ENCODE measurements around the gene CBX3. TPM values are rescaled to one million over a fixed set of nuclear protein-coding genes. Genes with fewer than 3 reads are reported as not detected.
"Not testable (repeated sequence)": the region's sequence is repeated elsewhere in the genome, so short reads cannot be mapped to it uniquely, and the experiment has no call there.

CBX3 gene
- total RNA-seq, 1 donor from 2014 or later = 201 TPM

GRCh38 chr7:26170663-26171062 is 30.9 kb upstream of the CBX3 start:
- DNase-seq = no peak

- DNase-seq = no peak
Measured at GRCh38 chr7:26171601-26172000, 29.9 kb upstream of the CBX3 start.

DNA sequence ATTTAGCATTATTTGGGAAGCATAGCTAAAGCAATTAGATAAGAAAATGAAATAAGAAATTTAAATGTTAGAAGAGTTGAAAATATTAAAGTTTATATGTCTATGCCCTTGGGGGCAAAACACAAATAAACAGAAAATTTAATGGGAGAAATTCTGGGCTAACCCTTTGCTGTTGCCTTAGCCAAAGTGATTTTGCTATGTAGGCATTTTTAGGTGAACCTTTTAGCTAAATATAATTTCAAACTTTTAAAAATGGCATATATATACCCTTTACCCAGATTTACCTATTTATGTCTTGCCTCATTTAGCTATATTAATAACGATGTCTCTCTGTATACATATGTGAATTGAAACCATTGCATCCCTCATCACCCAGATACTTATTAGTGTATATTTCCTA is 29.5 kb upstream of the CBX3 start:
- no peak for DNase-seq

DNA sequence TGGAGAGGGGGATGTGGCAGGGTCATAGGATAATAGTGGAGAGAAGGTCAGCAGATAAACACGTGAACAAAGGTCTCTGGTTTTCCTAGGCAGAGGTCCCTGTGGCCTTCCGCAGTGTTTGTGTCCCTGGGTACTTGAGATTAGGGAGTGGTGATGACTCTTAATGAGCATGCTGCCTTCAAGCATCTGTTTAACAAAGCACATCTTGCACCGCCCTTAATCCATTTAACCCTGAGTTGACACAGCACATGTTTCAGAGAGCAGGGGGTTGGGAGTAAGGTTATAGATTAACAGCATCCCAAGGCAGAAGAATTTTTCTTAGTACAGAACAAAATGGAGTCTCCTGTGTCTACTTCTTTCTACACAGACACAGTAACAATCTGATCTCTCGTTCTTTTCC is 25.6 kb upstream of the CBX3 start:
- not testable (repeated sequence) for DNase-seq

DNA sequence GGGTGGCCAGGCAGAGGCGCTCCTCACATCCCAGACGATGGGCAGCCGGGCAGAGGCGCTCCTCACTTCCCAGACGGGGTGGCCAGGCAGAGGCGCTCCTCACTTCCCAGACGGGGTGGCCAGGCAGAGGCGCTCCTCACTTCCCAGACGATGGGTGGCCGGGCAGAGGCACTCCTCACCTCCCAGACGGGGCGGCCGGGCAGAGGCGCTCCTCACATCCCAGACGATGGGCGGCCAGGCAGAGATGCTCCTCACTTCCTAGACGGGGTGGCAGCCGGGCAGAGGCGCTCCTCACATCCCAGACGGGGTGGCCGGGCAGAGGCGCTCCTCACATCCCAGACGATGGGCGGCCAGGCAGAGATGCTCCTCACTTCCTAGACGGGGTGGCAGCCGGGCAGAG is 24.8 kb upstream of the CBX3 start:
- not testable (repeated sequence) for DNase-seq

GRCh38 chr7:26177269-26177668 is 24.3 kb upstream of the CBX3 start:
- not testable (repeated sequence) for DNase-seq

DNA sequence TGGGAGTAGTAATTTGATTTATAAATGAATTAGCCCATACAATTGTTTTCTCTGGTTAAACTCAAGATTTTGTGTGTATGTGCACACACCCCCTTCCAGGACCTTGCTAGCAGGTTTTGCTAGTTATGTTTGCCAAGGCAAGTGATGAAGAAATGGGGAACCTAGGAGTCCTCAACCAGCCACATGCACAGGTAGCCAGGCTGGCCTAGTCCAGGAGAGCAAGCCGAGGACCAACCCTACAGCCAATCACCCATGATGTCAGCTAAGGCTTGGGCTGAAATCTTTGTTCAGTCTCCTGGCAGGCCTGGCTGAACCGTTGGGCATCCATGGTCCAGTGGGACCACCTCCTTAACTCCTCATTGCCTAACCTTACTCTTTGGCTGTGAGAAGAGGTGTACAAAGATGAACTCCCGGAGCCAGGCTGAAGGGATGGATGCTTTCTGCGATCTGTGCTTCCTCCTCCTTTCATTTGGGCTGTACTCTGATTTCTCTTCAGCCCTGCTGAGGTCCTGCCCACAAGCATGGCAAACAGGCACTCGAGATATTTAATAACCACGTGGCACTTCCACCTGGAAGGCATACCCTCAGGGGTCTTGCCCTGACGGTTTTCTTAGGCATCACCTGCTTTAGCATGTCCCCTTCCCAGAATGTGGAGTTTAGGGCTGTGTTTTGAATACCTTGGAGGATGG is 23.1 kb upstream of the CBX3 start:
- DNase-seq = no peak

- DNase-seq = no peak
Measured at GRCh38 chr7:26179422-26179821, 22.1 kb upstream of the CBX3 start.

DNA sequence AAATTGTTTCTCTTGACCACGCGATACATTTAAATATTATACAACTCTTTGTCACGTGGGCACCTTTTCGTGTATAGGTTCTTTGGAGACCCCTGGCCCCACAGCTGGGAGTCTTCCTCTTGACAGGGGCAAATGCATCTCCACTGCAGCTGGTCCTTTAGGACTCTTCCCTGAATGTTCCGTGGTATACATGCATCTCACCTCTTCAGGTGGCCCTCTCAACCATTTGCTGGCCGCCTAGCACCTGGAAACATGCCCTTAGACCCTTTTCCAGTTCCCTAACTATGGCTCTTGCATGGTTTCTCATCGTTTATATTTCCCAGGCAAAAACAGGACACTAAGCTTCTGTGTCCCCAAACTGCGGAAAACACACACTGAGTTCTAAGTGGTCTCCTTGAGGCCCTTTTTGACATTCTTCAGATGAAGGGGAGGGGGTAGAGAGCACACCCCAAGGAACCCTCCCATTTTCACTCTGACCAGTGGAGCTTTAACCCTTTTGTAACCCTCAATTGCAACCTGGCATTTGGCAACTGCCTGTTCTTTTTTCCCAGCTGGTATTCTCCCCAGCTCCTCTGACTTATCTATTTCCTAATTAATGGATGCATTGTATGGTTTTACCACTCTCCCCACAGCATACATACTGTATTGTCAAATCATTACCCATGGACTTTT is 21.6 kb upstream of the CBX3 start:
- no peak for DNase-seq

DNA sequence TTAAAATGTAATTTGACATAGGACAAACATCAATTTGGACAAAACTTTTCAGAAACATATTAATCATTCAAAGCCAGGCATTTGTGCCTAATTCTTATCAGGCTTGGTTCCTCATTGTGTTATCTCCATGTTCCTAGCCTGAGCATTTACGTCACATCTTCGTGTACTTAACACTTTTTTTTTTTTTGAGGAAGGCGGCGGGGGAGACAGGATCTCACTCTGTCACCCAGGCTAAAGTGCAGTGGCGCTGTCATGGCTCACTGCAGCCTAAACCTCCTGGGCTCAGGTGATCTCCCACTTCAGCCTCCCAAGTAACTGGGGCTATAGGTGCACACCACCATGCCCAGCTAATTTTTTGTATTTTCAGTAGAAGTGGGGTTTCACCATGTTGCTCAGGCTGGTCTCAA is 20.8 kb upstream of the CBX3 start:
- DNase-seq = no peak

DNA sequence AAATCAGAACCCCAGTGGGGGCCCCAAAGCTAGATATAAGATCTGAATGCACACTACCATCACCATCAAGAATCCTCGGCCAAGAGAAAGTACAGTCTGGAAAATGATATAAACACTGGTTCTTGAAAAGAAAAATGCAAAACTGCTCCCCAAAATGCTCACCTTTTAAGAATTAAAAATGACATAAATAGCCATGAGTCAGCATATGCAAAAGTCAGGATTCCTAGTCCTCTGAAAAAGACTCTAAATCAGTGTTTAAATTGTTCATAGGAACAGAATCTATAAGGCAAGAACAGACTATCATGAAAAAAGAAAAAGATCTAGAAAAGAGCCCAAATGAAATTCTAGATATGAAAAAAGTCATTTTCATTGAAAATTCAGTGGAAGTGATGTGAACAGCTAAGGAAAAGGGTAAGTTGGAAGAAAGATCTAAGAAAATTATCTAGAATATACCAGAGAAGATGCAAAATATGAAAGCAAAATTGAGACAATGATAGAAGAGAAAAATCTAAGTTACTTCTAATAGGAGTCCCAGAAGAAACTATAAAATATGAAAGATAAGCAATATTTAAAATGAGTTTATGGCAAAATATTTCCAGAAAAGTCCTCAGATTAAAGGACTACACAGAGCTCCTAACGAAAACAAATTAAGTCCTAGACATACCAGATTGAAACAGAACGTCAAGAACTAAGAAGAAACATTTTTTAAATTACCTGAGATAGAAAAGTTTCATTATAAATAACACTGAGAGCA is 19.9 kb upstream of the CBX3 start:
- no peak for DNase-seq

- DNase-seq = no peak
Measured at GRCh38 chr7:26182283-26182682, 19.3 kb upstream of the CBX3 start.

GRCh38 chr7:26182706-26183105 is 18.8 kb upstream of the CBX3 start:
- no peak for DNase-seq

DNA sequence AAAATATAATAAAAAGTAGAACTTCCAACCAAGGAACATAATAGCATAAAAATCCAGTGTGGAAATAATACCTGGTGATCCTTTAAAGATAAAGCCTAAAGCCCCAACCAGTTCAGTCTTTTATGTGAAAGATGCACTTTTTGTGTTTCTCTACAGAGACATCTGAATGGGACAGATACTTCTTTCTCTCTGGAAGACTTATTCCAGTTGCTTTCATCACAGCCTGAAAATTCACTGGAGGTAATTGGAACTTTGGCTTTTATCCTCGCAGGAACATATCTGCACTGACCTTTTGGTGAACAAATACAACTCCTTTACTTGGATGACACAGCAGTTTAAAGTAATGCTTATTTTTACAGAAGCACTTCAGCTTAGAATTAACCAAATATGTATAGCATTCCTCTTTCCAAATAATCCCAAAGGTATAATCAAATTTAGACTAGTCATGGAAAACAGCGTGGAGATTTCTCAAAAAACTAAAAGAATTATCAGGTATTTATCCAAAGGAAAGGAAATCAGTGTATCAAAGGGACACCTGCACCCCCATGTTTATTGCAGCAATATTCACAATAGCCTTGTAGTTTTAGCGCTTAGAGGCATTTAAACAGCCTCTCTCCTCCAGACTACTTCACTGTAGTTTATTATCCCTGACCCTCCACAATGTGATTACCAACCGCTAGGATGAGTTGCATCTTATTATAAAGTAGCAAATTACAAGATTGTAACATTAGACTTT is 17.8 kb upstream of the CBX3 start:
- no peak for DNase-seq

DNA sequence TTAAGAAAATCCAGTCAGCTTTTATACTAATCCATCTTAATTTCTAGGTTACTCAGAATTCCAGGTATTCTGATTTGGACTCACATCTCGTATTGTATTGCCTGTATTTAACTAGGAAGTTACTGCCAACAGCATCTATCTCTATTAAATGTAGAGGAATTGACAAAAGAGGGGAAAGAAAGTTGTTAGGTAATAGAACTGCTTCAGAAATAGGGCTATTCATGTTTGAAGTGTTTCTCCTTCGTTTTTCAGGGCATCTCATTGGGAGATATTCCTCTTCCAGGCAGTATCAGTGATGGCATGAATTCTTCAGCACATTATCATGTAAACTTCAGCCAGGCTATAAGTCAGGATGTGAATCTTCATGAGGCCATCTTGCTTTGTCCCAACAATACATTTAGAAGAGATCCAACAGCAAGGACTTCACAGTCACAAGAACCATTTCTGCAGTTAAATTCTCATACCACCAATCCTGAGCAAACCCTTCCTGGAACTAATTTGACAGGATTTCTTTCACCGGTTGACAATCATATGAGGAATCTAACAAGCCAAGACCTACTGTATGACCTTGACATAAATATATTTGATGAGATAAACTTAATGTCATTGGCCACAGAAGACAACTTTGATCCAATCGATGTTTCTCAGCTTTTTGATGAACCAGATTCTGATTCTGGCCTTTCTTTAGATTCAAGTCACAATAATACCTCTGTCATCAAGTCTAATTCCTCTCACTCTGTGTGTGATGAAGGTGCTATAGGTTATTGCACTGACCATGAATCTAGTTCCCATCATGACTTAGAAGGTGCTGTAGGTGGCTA is 17.1 kb upstream of the CBX3 start:
- DNase-seq = not testable (repeated sequence)

DNA sequence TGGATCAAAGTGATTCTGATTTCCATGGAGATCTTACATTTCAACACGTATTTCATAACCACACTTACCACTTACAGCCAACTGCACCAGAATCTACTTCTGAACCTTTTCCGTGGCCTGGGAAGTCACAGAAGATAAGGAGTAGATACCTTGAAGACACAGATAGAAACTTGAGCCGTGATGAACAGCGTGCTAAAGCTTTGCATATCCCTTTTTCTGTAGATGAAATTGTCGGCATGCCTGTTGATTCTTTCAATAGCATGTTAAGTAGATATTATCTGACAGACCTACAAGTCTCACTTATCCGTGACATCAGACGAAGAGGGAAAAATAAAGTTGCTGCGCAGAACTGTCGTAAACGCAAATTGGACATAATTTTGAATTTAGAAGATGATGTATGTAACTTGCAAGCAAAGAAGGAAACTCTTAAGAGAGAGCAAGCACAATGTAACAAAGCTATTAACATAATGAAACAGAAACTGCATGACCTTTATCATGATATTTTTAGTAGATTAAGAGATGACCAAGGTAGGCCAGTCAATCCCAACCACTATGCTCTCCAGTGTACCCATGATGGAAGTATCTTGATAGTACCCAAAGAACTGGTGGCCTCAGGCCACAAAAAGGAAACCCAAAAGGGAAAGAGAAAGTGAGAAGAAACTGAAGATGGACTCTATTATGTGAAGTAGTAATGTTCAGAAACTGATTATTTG is 16.3 kb upstream of the CBX3 start:
- DNase-seq = no peak

DNA sequence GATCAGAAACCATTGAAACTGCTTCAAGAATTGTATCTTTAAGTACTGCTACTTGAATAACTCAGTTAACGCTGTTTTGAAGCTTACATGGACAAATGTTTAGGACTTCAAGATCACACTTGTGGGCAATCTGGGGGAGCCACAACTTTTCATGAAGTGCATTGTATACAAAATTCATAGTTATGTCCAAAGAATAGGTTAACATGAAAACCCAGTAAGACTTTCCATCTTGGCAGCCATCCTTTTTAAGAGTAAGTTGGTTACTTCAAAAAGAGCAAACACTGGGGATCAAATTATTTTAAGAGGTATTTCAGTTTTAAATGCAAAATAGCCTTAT is 15.7 kb upstream of the CBX3 start:
- DNase-seq = no peak

GRCh38 chr7:26186364-26187311 is 14.9 kb upstream of the CBX3 start:
- no peak for DNase-seq

DNA sequence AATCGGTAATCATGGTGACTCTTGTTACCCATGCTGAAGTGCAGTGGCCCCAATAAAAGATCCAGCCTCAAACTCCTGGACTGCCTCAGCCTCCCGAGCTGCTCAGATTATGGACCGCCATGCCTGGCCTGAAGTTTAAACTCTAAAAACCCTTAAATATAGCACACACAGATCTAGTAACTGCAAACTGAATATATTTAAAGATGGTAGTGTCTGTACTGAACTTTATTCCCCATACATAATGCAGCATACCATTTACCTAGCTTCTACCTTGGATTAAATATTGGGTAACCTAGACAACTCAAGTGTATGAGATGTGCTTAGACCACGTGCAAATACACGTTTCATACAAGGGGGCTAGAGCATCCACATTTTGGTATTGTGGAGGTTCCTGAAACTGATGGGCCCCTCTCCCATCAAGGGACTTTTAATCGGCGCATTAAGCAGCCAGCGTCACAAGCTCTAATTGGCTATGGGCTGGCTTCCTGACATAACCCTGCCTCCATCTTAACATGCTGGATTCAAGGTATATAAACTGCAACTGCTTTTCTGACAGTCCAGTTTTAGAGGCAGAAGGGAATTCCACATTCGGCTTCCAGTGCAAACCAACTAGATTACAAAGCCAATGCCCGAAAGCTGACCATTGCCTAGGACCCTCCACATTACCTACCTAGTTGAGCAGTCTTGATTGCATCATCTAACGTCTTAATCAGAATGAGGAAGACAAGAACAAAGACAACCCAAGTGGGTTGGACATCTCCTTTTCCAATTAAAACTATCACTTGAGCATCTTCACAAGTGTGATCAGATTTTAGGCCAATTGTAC is 14.0 kb upstream of the CBX3 start:
- no peak for DNase-seq

All from occipital lobe (tissue), 2 donors.